CD4-positive, alpha-beta T cell treated with Interleukin-12 subunit alpha and Interleukin-12 subunit beta, for 1 hour (primary cell): ENCODE measurements around the gene CCDC13.

Experiments
- DNase-seq: peaks from one replicate; pipeline ENCODE4 v3.0.0-alpha.2; 2020

Gene CCDC13

DNA sequence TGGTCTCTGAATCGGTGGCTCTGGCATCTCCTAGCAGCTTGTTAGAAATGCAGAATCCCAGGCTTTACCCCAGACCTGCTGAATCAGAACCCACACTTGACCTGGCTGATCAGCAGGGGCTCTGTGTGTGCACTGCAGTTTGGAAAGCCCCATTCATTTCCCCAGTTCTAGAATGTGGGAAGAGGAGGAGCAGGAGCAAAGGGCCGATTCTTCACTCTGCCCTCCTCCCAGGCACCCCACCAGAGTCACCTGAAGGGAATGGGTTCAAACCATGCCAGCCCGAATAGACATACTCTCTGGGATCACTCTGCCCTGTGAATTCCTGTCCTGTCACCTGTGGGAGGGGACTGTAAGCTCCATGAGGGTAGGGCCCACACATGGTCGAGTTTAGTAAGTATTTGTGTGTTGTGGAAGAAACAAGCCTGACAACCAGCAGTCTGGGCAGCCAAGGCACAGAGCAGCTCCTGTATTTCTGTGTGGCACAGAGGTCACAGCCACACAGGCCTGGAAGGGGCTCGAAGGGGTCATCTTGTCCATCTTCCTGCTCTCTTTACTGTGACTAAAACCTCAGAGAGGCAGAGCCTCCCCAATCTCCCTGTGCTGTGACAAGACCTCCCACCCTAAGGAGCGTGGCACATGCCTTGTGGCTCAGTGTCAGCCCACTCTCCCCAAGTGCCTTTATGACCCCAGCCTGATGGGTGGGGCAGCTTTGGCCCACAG, 41.4 kb downstream of the CCDC13 start:
- no peak for DNase-seq

DNA sequence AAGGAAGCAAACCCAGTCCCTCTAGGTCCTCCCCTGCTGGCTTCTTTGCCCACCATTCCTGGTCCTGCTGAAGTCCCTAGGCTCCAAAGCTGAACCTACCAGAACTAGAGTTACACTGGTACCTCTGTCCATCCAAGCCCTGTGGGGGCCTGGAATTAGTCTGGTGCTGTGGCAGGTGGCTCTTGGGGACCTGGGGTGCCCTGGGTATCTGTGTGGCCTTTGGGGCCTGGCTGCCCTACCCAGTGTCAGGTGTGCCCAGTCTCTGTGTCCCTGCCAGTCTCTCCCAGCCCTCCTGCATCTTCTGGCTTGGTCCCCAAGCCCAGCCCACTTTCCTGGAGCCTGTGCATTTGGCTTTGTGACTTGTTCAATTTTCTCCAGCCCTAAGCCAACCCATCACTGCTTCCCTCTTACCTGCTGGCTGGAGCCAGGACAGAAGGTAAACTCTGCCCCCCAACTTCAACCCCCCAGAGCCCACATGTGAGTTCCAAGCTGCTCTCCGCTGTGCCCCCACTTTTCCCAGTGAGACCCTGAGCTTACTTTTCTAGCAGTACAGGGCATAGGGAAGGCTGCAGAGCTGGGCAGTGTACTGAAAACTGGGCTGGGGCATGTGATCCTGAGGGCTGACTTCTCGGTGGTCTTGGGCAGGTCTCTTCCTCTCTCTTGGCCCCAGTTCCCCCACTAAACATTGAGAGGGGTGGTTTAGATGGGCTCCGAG, 42.2 kb downstream of the CCDC13 start:
- DNase-seq = no peak

GRCh38 chr3:42730294-42730693, 42.8 kb downstream of the CCDC13 start:
- no peak for DNase-seq

GRCh38 chr3:42729404-42730145, 43.5 kb downstream of the CCDC13 start:
- no peak for DNase-seq

- no peak for DNase-seq
Observed at GRCh38 chr3:42728668-42729364, 44.2 kb downstream of the CCDC13 start.

GRCh38 chr3:42728056-42728455, 45.0 kb downstream of the CCDC13 start:
- no peak for DNase-seq

DNA sequence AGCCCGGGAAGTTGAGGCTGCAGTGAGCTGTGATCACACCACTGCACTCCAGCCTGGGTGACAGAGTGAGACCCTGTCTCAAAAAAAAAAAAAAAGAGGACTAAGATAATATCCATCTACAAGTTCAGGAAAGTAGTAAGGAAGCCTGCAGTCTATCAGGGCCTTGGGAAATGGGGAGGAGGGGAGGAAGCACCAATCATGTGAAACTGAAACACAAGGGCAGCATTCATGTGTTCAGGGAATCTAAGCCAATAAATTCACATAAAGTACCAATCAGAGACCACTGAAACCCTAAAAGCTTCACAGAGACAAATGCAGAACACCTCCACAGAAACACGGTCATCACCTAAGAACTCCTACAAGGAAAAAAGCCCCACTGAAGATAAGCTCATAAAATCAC, 47.6 kb downstream of the CCDC13 start:
- no peak for DNase-seq

DNA sequence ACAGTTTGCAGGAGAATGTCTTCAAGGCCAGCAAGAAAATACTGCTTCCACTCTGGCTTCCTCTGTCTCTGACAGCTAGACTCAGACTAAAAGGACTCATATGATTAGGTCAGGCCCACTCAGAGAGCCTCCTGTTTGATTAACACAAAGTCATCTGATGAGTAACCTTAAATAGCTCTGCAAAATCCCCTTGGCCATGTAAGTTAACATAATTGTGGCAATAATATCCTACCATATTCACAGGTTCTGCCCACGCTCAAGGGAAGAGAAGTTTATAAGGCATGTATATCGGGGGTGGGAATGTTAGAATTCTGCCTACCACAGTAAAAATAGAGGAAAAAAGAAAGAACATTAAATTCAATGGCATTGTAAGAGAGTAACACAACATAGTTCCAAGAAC, 49.8 kb downstream of the CCDC13 start:
- DNase-seq = no peak
